ENCODE measurements around the gene POLA1.
"Not testable (repeated sequence)": the region's sequence is repeated elsewhere in the genome, so short reads cannot be mapped to it uniquely, and the experiment has no call there.

The POLA1 gene

DNA sequence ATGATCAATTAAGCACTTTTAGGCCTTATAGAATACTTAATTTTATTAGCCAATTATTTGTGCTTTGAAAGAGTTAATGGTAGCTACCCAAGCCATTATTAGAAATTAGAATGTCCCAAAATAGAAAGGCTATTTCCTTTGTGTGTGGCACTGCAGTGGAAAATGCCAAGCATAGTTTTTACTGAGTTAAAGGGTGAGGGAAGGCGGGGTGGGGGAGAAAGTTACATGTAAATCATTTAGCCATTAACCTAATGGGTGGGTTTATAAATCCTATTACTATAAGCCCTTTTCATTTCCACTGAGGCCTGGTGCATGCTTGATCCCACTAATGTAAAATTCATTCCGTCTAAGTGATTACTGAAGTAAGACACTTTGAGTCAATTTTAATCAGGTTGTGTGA, 105.8 kb downstream of the POLA1 start:
- Histone ChIP-seq H3K4me3 (ENCODE audit: low read length) (no peak overlapping the region), H3K4me1 (ENCODE audit: low read length) (no peaks in the 10 kb centered on the region), H3K27ac (ENCODE audit: low read length) (no peak overlapping the region), H4K20me1 (ENCODE audit: insufficient read depth, low read length) (no peaks in the 10 kb centered on the region), H3K9me3 (ENCODE audit: insufficient read depth, low read length) (no peaks in the 10 kb centered on the region), H3K9ac (ENCODE audit: low read length) (no peak overlapping the region), H3K27me3 (ENCODE audit: low read depth, low read length) (no peaks in the 10 kb centered on the region), H3K4me2 (ENCODE audit: low read length) (no peak overlapping the region), H3K79me2 (ENCODE audit: low read length) (no peaks in the 10 kb centered on the region), H2AFZ (ENCODE audit: low read depth, low read length) (no peak overlapping the region), H3K36me3 (replicated peaks; ENCODE audit: low read depth, low read length) (peaks cover 6% of the 10 kb centered on the region)
- TF ChIP-seq EZH2phosphoT487 (IDR thresholded peaks at IDR 0.05; ENCODE audit: low read depth): no peak
- TF ChIP-seq, protein P1, sequence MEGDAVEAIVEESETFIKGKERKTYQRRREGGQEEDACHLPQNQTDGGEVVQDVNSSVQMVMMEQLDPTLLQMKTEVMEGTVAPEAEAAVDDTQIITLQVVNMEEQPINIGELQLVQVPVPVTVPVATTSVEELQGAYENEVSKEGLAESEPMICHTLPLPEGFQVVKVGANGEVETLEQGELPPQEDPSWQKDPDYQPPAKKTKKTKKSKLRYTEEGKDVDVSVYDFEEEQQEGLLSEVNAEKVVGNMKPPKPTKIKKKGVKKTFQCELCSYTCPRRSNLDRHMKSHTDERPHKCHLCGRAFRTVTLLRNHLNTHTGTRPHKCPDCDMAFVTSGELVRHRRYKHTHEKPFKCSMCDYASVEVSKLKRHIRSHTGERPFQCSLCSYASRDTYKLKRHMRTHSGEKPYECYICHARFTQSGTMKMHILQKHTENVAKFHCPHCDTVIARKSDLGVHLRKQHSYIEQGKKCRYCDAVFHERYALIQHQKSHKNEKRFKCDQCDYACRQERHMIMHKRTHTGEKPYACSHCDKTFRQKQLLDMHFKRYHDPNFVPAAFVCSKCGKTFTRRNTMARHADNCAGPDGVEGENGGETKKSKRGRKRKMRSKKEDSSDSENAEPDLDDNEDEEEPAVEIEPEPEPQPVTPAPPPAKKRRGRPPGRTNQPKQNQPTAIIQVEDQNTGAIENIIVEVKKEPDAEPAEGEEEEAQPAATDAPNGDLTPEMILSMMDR (IDR thresholded peaks at IDR 0.05; ENCODE audit: low read depth, low read length): no peak

DNA sequence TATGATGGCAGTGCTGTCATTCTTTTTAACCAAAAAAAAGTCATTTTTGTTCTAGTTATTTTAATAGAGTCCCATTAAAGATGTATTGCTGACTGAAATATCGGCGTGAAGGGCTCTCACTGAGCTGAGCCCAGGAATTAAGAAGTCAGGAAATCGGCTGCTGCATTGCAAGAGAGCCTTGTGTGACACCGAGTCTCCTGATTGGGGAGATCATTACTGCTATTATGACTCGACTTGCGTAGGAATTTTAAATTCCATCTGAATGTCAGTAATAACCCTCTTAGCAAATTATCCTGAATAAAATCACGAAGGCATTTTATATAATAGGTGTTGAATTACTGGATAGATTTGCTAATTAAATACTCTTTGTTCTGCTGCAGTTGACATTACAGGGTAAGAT, 111.5 kb downstream of the POLA1 start:
- no peak overlapping the region for H3K9ac ChIP-seq (ENCODE audit: low read length)
- no peaks in the 10 kb centered on the region for H3K27me3 ChIP-seq (ENCODE audit: low read depth, low read length)
- H3K79me2 ChIP-seq (ENCODE audit: low read length): no peaks in the 10 kb centered on the region
- no peaks in the 10 kb centered on the region for H3K9me3 ChIP-seq (ENCODE audit: insufficient read depth, low read length)
- no peaks in the 10 kb centered on the region for H3K4me1 ChIP-seq (ENCODE audit: low read length)
- TF ChIP-seq EZH2phosphoT487 (IDR thresholded peaks at IDR 0.05; ENCODE audit: low read depth): no peak
- TF ChIP-seq, protein P1 (IDR thresholded peaks at IDR 0.05; ENCODE audit: low read depth, low read length): no peak
- H3K4me2 ChIP-seq (ENCODE audit: low read length): no peak overlapping the region
- peaks cover 2% of the 10 kb centered on the region for H3K36me3 ChIP-seq (replicated peaks; ENCODE audit: low read depth, low read length)
- H3K27ac ChIP-seq (ENCODE audit: low read length): no peak overlapping the region
- no peak overlapping the region for H3K4me3 ChIP-seq (ENCODE audit: low read length)
- H4K20me1 ChIP-seq (ENCODE audit: insufficient read depth, low read length): no peaks in the 10 kb centered on the region
- no peak overlapping the region for H2AFZ ChIP-seq (ENCODE audit: low read depth, low read length)

DNA sequence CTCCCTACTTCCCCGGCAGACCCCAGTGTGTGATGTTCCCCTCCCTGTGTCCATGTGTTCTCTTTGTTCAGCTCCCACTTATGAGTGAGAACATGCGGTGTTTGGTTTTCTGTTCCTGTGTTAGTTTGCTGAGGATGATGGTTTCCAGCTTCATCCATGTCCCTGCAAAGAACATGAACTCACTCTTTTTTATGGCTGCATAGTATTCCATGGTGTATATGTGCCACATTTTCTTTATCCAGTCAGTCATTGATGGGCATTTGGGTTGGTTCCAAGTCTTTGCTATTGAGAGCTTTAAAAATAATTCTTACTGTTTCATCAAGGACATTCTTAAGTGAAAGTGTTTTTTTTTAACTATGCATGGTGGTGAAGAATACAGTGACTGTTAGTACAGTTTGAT, 126.1 kb downstream of the POLA1 start:
- H3K4me3 ChIP-seq (ENCODE audit: low read length); H4K20me1 ChIP-seq (ENCODE audit: insufficient read depth, low read length); H3K4me2 ChIP-seq (ENCODE audit: low read length); H3K79me2 ChIP-seq (ENCODE audit: low read length); H3K27ac ChIP-seq (ENCODE audit: low read length); H3K4me1 ChIP-seq (ENCODE audit: low read length); H3K9me3 ChIP-seq (ENCODE audit: insufficient read depth, low read length); H3K9ac ChIP-seq (ENCODE audit: low read length); H2AFZ ChIP-seq (ENCODE audit: low read depth, low read length); H3K27me3 ChIP-seq (ENCODE audit: low read depth, low read length): not testable (repeated sequence)
- H3K36me3 ChIP-seq (replicated peaks; ENCODE audit: low read depth, low read length): peaks cover 26% of the 10 kb centered on the region

DNA sequence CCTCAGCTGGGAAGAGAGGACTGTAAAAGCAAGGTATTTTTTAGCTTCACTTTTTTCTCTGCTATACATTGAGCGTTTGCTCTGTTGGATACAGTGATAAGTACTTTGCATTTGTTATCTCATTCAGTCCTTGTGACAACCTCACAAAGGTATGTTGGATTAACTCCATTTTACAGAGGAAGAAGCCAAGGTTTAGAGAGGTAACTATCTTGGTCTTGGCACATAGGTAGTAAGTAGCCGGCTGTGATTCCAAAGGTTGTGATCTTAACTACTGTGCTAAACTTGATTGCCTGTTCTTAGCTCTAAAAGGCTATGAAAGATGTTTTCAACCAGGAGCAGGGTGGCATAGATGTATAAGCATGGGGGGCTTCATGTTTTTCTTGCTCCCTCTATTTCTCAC, 134.4 kb downstream of the POLA1 start:
- Histone ChIP-seq H3K4me2 (ENCODE audit: low read length) (no peak overlapping the region), H3K79me2 (ENCODE audit: low read length) (no peaks in the 10 kb centered on the region), H2AFZ (ENCODE audit: low read depth, low read length) (no peak overlapping the region), H3K36me3 (replicated peaks; ENCODE audit: low read depth, low read length) (peaks cover 20% of the 10 kb centered on the region), H3K4me1 (ENCODE audit: low read length) (no peaks in the 10 kb centered on the region), H3K4me3 (ENCODE audit: low read length) (no peak overlapping the region), H3K9me3 (ENCODE audit: insufficient read depth, low read length) (no peaks in the 10 kb centered on the region), H3K9ac (ENCODE audit: low read length) (no peak overlapping the region), H4K20me1 (ENCODE audit: insufficient read depth, low read length) (no peaks in the 10 kb centered on the region), H3K27me3 (ENCODE audit: low read depth, low read length) (no peaks in the 10 kb centered on the region), H3K27ac (ENCODE audit: low read length) (no peak overlapping the region)
- no peak for TF ChIP-seq EZH2phosphoT487 (IDR thresholded peaks at IDR 0.05; ENCODE audit: low read depth)
- TF ChIP-seq, protein P1 (IDR thresholded peaks at IDR 0.05; ENCODE audit: low read depth, low read length): no peak

DNA sequence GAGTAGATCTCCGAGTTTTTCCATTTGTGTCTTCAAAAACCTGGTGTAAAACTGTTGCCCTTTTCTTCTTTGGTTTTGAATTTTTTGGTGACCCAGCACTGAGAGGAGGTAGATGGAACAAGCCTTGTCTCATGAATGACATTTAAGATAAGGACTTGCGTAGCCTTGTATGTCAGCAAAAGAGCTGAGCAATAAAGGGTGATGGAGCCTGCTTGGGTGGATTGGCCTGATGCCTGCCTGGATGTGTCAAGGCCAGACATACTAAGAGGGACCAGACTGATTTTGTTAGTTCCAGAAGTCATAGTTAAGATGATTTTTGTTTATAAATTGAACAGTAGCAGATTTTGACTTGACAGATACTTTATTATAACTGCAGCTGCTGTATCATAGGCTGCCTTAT, 134.9 kb downstream of the POLA1 start:
- H3K36me3 ChIP-seq (replicated peaks; ENCODE audit: low read depth, low read length): peaks cover 20% of the 10 kb centered on the region
- no peaks in the 10 kb centered on the region for H3K4me1 ChIP-seq (ENCODE audit: low read length)
- H3K4me2 ChIP-seq (ENCODE audit: low read length): no peak overlapping the region
- no peak overlapping the region for H2AFZ ChIP-seq (ENCODE audit: low read depth, low read length)
- H3K27ac ChIP-seq (ENCODE audit: low read length): no peak overlapping the region
- no peak overlapping the region for H3K9ac ChIP-seq (ENCODE audit: low read length)
- no peaks in the 10 kb centered on the region for H3K79me2 ChIP-seq (ENCODE audit: low read length)
- no peak for TF ChIP-seq EZH2phosphoT487 (IDR thresholded peaks at IDR 0.05; ENCODE audit: low read depth)
- TF ChIP-seq, protein P1 (IDR thresholded peaks at IDR 0.05; ENCODE audit: low read depth, low read length): no peak
- no peak overlapping the region for H3K4me3 ChIP-seq (ENCODE audit: low read length)
- H3K9me3 ChIP-seq (ENCODE audit: insufficient read depth, low read length): no peaks in the 10 kb centered on the region
- no peaks in the 10 kb centered on the region for H4K20me1 ChIP-seq (ENCODE audit: insufficient read depth, low read length)
- H3K27me3 ChIP-seq (ENCODE audit: low read depth, low read length): no peaks in the 10 kb centered on the region

All from OCI-LY3 (cell line).